GM18517 (cell line): ENCODE measurements around the gene UBC.
A peak's percentile ranks its signal among the peaks of the same experiment; 100 is the strongest.

Source experiments
- ATAC-seq: cut with Tn5 transposase; IDR thresholded peaks from one replicate; pipeline ENCODE4 v1.9.1; 2021; ENCODE audit warnings: mild to moderate bottlenecking, moderate library complexity; ENCODE audit not compliant: unreplicated experiment

UBC gene

GRCh38 chr12:124914392-124915238 is at the start of gene UBC:
TSS of gene UBC (minus strand) at chr12:124914650. CDS start at chr12:124913771, 879 bp downstream.
- peak; percentile 24 for ATAC-seq

- ATAC-seq = no peak
Observed at GRCh38 chr12:124963211-124963610, 48.8 kb upstream of the UBC start.

GRCh38 chr12:124961055-124961454 is 46.6 kb upstream of the UBC start:
- no peak for ATAC-seq

GRCh38 chr12:124956571-124956970 is 42.1 kb upstream of the UBC start:
- no peak for ATAC-seq

GRCh38 chr12:124954771-124955170 is 40.3 kb upstream of the UBC start:
- no peak for ATAC-seq

GRCh38 chr12:124953689-124954405 is 39.4 kb upstream of the UBC start:
- ATAC-seq = no peak

- no peak for ATAC-seq
Observed at GRCh38 chr12:124952801-124953200, 38.4 kb upstream of the UBC start.

GRCh38 chr12:124952295-124952694 is 37.8 kb upstream of the UBC start:
- no peak for ATAC-seq

GRCh38 chr12:124949779-124950728 is 35.6 kb upstream of the UBC start:
- ATAC-seq = no peak

- no peak for ATAC-seq
Observed at GRCh38 chr12:124949066-124949465, 34.6 kb upstream of the UBC start.

- ATAC-seq = no peak
Observed at GRCh38 chr12:124947561-124948398, 33.3 kb upstream of the UBC start.

- ATAC-seq = no peak
Observed at GRCh38 chr12:124947013-124947412, 32.6 kb upstream of the UBC start.

- no peak for ATAC-seq
Observed at GRCh38 chr12:124946447-124946793, 32.0 kb upstream of the UBC start.

- no peak for ATAC-seq
Observed at GRCh38 chr12:124941170-124941527, 26.7 kb upstream of the UBC start.

- peak; percentile 38 for ATAC-seq
Observed at GRCh38 chr12:124940393-124941169, 26.1 kb upstream of the UBC start.

GRCh38 chr12:124940143-124940392 is 25.6 kb upstream of the UBC start:
- ATAC-seq = no peak

- ATAC-seq = peak; percentile 62
Observed at GRCh38 chr12:124939421-124940142, 25.1 kb upstream of the UBC start.

- ATAC-seq = peak; percentile 35
Observed at GRCh38 chr12:124939079-124939420, 24.6 kb upstream of the UBC start.

- no peak for ATAC-seq
Observed at GRCh38 chr12:124938587-124938986, 24.1 kb upstream of the UBC start.
